NCI-H1105 (cell line): ENCODE measurements around the gene TAMALIN.

Experiments used
- DNase-seq: peaks from one replicate; lab custom pipeline; 2025; lab: John Stamatoyannopoulos, UW

TAMALIN gene

DNA sequence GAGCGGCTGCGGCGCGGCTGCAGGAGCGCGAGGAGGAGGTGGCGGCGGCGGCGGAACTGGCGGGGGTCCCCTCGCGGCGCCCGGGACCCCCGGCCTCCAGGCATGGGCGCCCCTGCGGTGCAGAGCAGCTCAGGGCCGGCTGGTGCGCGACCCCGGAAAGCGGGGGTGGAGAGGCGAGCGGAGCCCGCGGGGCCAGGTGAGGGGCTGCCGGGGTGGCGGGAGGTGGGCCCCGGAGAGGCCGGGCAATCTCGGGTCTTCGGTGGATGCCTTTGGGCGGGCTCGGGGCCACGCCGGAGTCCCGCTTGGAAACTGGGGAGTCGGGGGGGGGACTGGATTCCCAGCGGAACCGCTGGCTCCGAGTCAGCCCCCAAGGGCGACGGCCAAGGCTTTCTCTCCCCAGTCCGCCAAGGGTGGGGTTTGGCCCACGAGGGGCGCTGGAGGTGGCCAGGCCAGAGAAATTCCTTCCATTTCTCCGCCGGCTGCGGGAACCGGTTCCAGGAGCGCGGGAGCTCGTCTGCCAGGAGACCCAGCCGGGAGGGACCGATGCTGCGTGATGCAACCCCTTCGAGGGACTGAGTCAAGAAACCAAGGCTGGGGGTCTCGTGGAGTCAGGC lies 30.6 kb downstream of the TAMALIN start:
- no peak for DNase-seq

- no peak for DNase-seq
Observed at GRCh38 chr12:52038447-52038846, 31.7 kb downstream of the TAMALIN start.

DNA sequence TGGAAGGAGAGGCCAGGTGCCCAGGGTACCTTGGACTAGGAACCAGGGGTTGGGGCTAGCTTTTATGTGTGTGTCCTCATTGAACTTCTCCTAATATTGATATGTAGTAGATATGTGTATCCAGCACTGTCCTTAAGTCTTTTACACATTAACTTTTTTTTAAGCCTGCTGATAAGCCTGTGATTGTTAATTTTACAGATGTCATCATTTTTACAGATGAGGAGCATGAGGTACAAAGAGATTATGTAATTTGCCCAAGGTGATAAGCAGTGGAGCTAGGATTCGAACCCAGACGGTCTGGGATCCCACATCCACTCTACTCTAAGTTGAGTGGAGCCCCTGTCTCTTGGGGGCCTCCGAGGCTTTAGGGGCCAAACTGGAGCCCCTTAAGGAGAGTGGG lies 34.3 kb downstream of the TAMALIN start:
- DNase-seq: no peak

GRCh38 chr12:52041695-52042123 lies 35.0 kb downstream of the TAMALIN start:
- DNase-seq: no peak

DNA sequence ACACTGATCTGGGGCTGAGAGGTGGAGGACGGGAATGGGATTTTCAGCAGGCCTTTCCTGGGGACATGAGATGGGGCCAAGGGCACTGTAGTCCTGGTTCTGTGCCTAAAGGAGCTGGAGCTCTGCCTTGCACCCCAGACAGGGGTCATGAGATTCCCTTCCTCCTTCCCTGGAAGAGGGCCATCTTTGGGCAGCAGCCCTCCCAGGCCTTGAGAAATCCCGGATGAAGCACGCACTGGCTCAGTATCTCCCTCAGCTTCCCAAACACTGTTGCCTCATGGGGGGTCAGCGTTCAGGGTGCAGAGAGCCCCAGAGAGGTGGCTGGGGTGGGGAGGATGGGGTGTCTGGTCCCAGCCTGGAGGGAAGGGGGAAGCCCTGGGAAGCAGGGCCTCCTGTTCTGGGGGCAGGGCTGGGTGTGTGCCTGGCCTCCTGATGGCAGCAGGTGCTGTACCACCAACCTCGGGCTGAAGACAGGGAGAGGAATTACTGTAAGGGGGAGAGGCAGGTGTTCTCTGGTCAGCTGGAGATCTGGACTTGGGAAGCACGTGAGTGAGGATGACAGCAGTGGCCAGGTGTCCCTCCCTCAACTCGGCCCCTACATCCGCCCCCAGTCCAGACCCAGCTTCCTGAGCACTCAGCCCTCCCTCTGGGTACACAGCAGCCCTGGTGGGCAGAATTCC lies 36.1 kb downstream of the TAMALIN start:
- DNase-seq: no peak

DNA sequence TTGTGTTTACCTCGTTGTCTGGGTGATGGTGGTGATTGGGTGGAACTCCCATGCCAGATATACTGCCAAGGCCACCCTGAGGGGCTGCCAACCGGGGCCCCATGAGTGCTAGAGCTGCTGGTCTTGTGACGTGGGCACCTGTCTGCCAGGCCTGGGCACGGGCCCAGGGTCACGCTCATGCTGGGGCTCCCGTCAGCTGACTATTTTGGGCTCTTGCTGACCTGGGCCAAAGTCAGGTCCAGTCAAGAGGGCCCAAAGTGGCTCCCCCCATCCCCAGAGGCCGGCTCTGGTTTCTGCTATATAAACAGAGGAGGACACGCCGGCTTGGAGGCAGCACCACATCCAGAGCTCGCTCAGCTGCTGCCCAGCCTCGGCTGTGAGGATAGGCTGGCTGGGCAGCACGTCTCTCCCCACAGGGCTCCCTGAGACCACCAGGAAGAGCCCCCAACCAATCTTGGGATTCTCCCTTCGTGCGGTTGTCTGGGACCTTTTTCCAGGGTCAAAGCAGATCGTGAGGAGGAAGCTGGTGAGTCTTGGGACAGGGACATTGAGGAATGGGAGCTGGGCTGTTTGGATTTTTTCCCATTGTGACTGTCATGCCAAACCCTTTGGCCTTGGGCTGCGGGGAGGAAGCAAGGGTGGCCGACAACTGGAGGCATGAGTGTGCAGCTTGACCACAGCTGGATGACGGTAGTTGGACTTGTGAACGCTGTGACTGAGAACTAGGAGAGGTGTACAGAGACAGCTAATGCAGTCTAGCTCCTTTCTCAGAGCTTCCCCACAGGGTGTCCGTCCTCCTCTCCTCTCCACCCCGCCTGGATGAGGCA lies 36.9 kb downstream of the TAMALIN start:
- DNase-seq: no peak

DNA sequence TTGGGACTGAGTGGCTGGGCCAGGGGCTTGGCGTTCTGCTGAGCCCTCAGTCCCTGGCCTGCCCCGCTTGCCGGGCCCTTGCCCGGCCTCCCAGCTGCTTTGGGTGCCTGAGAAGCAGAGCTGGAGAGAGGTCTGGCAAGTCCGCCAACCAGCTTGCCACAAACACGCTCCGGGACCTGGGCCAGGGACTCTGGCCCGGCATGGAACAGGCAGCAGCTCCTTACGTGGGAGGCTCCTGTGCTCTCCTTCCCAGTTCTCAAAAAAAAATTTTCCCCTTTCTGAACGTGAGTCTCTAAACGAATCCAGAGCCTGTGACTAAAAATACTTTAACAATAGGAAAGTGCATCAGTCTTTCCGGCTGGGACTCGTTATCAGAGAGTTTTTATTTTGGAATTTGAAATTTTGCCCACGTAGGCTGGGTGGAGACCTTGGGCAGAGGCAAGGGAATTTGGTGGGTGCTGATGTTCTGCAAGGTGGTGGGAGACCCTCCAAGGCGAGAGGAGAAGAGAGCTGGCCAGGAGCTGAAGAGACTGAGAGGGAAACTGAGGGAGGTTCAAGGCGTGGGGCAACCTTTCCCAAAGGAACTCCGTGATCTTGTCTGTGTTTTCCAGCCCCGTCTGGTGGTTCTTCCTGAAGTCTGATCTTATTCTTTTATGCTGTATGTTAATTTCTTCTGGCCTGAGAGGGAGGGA lies 37.7 kb downstream of the TAMALIN start:
- no peak for DNase-seq

DNA sequence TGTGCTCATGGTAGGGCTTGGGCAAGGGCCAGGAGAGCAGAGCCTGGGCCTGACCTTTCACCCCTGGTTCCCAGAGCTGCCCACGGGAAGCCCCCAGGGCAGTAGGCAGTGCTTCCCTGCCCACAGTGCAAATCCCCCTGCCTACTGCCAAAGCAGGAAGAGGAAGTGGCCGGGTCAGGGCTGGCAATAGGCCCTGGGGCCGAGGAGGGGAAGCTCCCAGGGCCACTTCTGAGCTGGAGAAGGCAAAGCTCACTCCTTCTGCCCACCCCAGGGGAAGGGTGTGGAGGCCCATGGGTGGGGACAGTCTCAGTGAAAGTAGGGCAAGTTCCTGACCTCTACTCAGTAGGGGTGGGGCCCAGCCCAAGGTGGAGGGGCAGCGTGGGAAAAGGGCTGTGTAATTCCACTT lies 39.1 kb downstream of the TAMALIN start:
- no peak for DNase-seq

DNA sequence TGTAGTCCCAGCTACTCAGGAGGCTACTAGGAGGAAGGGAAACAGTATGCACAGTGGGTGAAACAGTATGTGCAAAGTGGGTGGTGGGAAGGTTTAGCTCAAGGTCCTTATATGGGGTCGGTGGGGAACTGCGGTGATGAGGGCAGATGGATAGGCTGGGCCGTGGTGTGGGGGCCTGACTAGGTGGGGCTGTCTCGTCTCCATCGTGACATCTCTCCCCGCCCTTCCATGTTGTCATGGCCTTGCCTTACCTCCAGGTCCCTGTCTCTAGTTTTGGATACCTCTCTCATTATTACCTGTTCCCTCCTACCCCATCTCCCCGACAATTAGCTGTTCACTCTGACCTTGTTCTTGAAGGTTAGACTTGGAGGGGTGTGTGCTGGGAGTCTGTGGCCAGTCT lies 40.1 kb downstream of the TAMALIN start:
- DNase-seq: no peak

DNA sequence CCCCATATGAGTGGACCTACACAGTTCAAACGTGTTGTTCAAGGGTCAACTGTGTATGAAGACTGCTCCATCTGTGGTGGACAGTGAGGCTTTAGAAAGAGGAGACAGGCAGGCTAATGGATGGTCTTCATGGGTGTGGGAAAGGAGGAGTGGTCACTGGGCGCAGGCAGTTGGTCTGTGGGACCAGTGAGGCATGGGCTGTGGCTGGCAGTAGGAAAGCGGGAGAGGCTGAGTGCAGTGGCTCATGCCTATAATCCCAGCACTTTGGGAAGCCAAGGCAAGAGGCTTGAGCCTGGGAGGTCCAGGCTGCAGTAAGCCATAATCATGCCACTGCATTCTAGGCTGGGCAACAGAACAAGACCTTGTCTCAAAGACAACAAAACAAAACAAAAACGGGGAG lies 42.5 kb downstream of the TAMALIN start:
- DNase-seq: no peak

DNA sequence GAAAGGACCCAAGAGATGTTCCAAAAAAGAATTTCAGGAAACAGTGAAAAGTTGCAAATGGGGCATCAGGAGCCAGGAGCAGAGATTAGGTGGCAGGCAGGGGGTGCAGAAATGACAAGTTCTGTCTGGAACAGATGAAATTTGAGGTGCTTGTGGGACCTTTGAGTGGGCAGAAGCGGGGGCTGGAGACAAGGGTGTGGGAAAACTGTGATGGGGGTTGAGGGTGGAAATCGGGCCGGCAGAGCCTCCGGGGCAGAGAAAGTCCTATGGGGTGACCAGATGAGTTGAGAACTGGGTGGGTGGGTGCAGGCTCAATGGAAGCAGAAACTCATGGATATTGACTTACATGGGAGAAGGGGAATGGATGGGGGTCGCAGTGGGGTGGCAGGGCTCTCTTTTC lies 42.9 kb downstream of the TAMALIN start:
- no peak for DNase-seq

DNA sequence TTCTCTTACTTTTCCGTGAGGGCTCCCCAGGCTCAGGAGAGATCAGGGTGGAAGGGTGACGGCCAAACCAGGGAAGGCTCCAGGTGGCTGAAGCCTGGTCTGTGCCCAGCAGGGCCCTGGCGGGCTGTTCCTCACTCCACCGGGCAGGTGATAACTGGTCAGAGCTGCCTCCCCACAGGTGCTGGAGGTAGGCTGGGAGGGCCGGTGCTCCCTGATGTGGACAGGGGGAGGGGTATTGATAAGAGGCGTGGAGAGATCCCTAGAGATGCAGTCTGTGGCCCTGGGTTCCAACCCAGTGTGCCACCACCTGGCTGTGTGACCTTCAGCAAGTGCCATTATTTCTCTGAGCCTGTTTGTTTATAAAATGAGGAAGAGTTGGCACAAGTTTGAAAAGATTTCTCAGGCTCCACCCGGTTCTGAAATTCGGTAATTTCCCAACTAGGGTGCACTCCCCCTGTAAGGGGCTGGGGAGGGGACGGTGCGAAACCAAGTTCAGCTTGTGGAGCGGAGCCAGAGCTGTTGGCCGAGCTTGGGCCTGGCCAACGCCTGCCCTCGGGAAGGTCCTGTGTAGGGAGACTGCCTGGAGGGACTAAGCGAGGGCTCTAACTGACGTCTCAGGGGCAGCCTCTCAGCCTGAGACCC lies 43.5 kb downstream of the TAMALIN start:
- DNase-seq: no peak

DNA sequence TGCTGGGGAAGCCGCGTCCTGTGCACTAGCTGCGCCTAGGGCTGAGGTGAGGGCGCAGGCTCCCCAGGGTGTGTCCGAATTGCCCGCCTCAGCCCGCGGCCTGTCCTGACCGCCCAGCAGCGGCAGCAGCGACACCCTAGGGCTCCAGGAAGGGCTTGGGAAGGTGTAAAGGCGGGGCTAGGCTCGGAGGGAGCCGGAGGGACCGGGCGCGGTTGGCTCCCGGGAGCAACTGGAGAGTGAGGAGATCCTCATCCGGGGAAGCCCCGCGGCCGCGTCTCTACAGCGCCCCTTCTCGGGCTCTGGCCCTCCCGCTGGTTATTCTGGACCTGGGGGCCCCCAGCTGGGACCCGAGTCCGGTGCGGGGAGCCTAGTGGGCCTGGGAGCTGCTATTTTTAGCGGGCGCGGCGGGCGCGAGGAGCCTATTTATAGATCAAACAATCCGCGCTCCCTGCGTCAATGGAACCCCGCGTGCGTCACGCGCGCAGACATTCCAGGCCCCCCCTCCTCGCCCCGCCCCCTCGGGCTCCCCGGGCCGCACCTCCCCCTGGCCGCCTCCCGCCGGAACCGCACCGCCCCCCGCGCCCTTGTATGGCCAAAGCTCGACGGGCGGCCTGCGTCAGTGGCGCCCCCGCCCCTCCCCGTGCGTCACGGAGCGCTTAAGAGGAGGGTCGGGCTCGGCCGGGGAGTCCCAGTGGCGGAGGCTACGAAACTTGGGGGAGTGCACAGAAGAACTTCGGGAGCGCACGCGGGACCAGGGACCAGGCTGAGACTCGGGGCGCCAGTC lies 44.2 kb downstream of the TAMALIN start, which contains the start of gene NR4A1:
Gene NR4A1, plus strand, starts transcription at position 685 of the 784 bp plus-strand sequence. CDS start 2,887 bp downstream, outside the sequence.
- DNase-seq: peak; percentile 78

DNA sequence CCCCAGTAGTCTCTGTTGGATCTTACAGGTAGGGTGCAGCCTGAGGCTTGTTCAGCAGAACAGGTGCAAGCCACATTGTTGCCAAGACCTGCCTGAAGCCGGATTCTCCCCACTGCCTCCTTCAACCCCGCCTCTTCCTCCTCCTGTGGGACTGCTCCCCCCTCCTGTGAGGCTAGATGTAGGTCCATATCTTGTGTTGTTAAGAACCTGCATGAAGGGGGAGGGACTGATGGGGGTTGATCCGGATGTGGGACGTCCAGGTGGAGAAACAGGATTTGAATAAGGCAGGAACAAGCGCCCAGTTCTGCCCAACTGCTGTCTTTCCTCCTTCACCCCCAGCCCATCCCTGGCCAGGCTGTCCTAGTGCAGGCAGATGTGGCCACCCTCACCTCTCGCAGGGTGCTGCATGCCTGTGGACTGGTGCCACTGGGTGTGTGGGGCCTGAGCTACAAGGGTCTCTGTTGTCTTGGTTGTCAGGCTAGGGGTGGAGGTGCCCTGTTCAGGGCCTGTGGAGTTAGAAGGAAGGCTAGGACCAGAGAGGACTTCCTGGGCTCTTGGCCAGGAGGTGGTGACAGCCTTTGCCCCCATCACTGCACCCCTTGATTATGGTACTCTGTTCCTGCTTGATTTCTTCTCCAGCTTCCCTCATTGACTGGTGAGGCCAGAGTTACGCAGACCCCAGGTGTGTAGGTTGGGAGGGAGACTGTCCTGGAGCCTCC lies 45.9 kb downstream of the TAMALIN start:
- DNase-seq: no peak

GRCh38 chr12:52053536-52054209 lies 46.9 kb downstream of the TAMALIN start:
- DNase-seq: no peak

DNA sequence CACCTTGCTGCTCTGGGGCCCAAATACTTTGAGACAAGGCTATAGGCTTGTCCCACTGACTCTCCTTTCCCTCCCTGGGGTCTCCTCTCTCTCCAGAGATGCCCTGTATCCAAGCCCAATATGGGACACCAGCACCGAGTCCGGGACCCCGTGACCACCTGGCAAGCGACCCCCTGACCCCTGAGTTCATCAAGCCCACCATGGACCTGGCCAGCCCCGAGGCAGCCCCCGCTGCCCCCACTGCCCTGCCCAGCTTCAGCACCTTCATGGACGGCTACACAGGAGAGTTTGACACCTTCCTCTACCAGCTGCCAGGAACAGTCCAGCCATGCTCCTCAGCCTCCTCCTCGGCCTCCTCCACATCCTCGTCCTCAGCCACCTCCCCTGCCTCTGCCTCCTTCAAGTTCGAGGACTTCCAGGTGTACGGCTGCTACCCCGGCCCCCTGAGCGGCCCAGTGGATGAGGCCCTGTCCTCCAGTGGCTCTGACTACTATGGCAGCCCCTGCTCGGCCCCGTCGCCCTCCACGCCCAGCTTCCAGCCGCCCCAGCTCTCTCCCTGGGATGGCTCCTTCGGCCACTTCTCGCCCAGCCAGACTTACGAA lies 47.6 kb downstream of the TAMALIN start:
- DNase-seq: no peak

DNA sequence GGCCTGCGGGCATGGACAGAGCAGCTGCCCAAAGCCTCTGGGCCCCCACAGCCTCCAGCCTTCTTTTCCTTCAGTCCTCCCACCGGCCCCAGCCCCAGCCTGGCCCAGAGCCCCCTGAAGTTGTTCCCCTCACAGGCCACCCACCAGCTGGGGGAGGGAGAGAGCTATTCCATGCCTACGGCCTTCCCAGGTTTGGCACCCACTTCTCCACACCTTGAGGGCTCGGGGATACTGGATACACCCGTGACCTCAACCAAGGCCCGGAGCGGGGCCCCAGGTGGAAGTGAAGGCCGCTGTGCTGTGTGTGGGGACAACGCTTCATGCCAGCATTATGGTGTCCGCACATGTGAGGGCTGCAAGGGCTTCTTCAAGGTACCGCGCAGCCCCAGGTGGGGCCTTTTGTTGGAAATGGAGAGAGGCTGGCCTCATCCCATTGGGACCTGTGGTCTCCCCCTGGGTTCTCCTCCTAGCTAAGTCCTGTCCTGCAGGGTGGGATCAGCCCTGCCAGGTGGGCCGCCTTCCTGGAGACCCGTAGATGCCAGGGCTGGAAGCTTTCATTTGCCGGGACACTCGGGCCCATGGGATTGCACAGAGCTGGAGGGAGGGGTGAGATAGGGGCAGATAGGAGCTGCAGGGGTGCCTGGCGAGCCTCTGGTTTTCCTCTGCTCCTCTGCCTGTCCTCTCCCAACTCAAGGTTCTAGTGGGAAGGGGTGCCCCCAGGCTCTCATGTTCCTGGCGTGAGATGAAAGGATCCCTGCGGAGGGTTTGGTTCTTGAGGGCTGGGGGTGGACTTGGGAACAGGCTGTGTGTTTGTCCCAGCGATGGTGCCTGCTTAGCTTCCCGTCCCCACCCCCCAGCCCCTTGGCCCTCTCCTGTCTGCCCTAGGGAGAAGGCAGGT lies 48.3 kb downstream of the TAMALIN start:
- DNase-seq: no peak
